ENCODE data around the gene SERPINA12.

DNA sequence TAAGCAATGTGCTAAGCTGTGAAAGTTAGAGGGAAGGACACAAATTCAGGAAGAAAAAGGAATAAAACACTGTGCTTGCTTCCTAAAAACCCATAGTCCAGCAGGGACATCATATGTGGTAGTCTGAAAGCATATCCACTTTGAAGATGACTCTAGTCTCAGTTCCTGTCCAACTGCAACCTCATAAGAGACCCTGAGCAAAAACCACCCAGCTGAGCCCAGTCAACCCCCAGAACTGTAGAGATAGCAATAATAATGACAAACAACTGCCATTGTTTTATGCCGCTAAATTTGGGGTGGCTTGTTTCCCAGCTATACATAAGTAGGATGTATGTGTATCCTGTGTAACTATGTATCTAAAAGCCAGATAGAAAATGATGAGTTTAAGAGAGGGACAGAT is 48.1 kb upstream of the SERPINA12 start:
- TF ChIP-seq E2F5 (CRISPR knock-in tag; IDR thresholded peaks at IDR 0.05) (no peak), ZNF512 (CRISPR knock-in tag; IDR thresholded peaks at IDR 0.05; ENCODE audit: borderline replicate concordance) (no peak), CREM (CRISPR knock-in tag; IDR thresholded peaks at IDR 0.05) (no peak)
- TF ChIP-seq, protein P1, sequence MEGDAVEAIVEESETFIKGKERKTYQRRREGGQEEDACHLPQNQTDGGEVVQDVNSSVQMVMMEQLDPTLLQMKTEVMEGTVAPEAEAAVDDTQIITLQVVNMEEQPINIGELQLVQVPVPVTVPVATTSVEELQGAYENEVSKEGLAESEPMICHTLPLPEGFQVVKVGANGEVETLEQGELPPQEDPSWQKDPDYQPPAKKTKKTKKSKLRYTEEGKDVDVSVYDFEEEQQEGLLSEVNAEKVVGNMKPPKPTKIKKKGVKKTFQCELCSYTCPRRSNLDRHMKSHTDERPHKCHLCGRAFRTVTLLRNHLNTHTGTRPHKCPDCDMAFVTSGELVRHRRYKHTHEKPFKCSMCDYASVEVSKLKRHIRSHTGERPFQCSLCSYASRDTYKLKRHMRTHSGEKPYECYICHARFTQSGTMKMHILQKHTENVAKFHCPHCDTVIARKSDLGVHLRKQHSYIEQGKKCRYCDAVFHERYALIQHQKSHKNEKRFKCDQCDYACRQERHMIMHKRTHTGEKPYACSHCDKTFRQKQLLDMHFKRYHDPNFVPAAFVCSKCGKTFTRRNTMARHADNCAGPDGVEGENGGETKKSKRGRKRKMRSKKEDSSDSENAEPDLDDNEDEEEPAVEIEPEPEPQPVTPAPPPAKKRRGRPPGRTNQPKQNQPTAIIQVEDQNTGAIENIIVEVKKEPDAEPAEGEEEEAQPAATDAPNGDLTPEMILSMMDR (IDR thresholded peaks at IDR 0.05): no peak
